CD4-positive, alpha-beta T cell (primary cell): ENCODE measurements around the gene CERK. TPM values are rescaled to one million over a fixed set of nuclear protein-coding genes. Genes with fewer than 3 reads are reported as not detected.

ENCODE experiments used
- ATAC-seq: fragments of 200-7000 bp; cut with Tn5 transposase; one replicate; pipeline ENCODE4 v1.10.0; 2022; ENCODE audit warnings: mild to moderate bottlenecking; ENCODE audit not compliant: poor library complexity
- CTCF ChIA-PET: fragments of 350-600 bp; sonication (Branson Sonifier 250); formaldehyde crosslinking; loops from one replicate; lab custom pipeline; 2021; ENCODE audit warnings: antibody characterized with exemption, inconsistent platforms; lab: Charles Lee
- POLR2A ChIA-PET: fragments of 350-600 bp; sonication (Branson Sonifier 250); formaldehyde crosslinking; loops from one replicate; lab custom pipeline; 2021; ENCODE audit warnings: antibody characterized with exemption, inconsistent platforms; lab: Charles Lee
- DNase-seq, 14 experiments: peaks; one replicate each; pipeline ENCODE4 v3.0.0-alpha.2; 2013 to 2020; ENCODE audit warnings: mixed read lengths in 2 of 14
- H3K27ac ChIP-seq, 2 donors: one replicate each; pipeline versions ENCODE4 v1.5.1 to v1.7.0; 2013; ENCODE audit warnings: low read length in 2 of 2, low read depth in 1 of 2, mild to moderate bottlenecking in 1 of 2
- H3K27me3 ChIP-seq, 2 experiments: 1 replicate in 1 of 2; 2 replicates in 1 of 2; pipeline versions ENCODE4 v1.6.1 to v1.7.0; 2013; ENCODE audit warnings: low read length in 2 of 2, control low read depth in 1 of 2, mild to moderate bottlenecking in 1 of 2, moderate library complexity in 1 of 2; ENCODE audit not compliant: insufficient read depth in 2 of 2, control insufficient read depth in 1 of 2
- H3K36me3 ChIP-seq: one replicate; pipeline ENCODE4 v1.6.1; 2013; ENCODE audit warnings: low read length, control low read depth; ENCODE audit not compliant: insufficient read depth
- H3K4me1 ChIP-seq: one replicate; pipeline ENCODE4 v1.6.1; 2013; ENCODE audit warnings: low read length, control low read depth; ENCODE audit not compliant: insufficient read depth
- H3K4me3 ChIP-seq: one replicate; pipeline ENCODE4 v1.5.1; 2013; ENCODE audit warnings: mild to moderate bottlenecking, low read length, moderate library complexity
- H3K9me3 ChIP-seq, 2 experiments: 1 replicate in 1 of 2; 2 replicates in 1 of 2; pipeline versions ENCODE4 v1.6.1 to v1.7.0; 2013; ENCODE audit warnings: low read length in 2 of 2, mild to moderate bottlenecking in 2 of 2, control low read depth in 1 of 2, moderate library complexity in 1 of 2; ENCODE audit not compliant: control insufficient read depth in 1 of 2, insufficient read depth in 1 of 2
- H3K27ac Mint-ChIP-seq: one replicate; pipeline ENCODE4 v1.8.0; 2020; ENCODE audit warnings: mixed read lengths
- H3K27me3 Mint-ChIP-seq: one replicate; pipeline ENCODE4 v1.8.0; 2021; ENCODE audit warnings: mixed read lengths
- H3K36me3 Mint-ChIP-seq: one replicate; pipeline ENCODE4 v1.8.0; 2021; ENCODE audit warnings: low read depth, mixed read lengths
- H3K4me1 Mint-ChIP-seq: one replicate; pipeline ENCODE4 v1.8.0; 2021; ENCODE audit warnings: low read depth, mixed read lengths
- H3K4me3 Mint-ChIP-seq: one replicate; pipeline ENCODE4 v1.8.0; 2020; ENCODE audit warnings: mild to moderate bottlenecking, mixed read lengths
- H3K9me3 Mint-ChIP-seq: one replicate; pipeline ENCODE4 v1.8.0; 2020; ENCODE audit warnings: mixed read lengths
- intact Hi-C, 2 experiments: fragments of 100-400 bp; cut with DNase I in 1 of 2; cut with micrococcal nuclease in 1 of 2; formaldehyde crosslinking; loops; one replicate each; pipeline versions ENCODE4 v1.15.1 to v1.9.0; 2023 to 2025; cut with DNase I, micrococcal nuclease
- total RNA-seq, 174 experiments: library from RNA in 2 of 174; stranded (reverse) in 2 of 174; gene quantifications; one replicate each; pipeline ENCODE4 v1.2.3 and lab custom pipeline; 2021 to 2026
- TF ChIP-seq, protein P1 (sequence below): fragments of 200-600 bp; IDR thresholded peaks from one replicate; pipeline ENCODE4 v1.8.0; 2022; ENCODE audit warnings: antibody characterized with exemption, mild to moderate bottlenecking

The CERK gene
- total RNA-seq, 2 experiments from 2014 or later = 84.6 to 88.5 TPM

DNA sequence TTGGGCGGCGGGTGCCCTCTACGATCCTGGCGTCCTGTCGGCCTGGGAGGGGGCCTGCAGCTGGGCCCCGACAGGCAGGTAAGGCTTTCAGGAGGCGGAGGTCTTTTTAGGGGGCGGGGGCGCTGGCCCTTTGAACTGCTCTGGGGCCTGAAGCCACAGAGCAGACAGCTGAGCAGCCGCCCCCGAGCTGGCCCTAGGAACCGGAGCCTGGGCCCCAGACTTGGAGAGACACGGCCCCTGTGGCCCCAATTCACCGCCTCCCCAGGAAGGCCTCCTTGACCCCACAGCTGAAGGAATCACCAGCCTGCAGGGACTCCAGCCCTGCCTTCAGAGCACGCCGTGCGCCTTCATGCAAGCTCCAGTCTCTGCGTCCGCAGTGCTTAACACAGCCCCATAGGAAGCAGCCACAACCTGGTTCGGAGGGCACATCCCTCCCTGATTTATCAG, 618 bp upstream of the CERK start:
- Histone ChIP-seq H3K27me3 (no peaks in the 10 kb centered on the region), H3K36me3 (no peaks in the 10 kb centered on the region), H3K9me3 (peaks cover 0 to 7% of the 10 kb centered on the region in 2 experiments), H3K4me3 (peak overlapping the region; percentile 83), H3K27ac (peak overlapping the region; percentile 76 to 77), H3K4me1 (peaks cover 50% of the 10 kb centered on the region)
- Mint-ChIP-seq H3K27ac (peak overlapping the region; percentile 99), H3K4me3 (peak overlapping the region; percentile 98), H3K36me3 (peaks cover 22% of the 10 kb centered on the region), H3K4me1 (peaks cover 51% of the 10 kb centered on the region), H3K9me3 (no peaks in the 10 kb centered on the region), H3K27me3 (no peaks in the 10 kb centered on the region)
- intact Hi-C loops = loop anchor here (1.0 to 2.0 kb wide), 7 partner anchors 11 to 175 kb away; partner anchors contain the start of gene TBC1D22A (in 2 of the 2)
- DNase-seq (peak in 5 of 14 experiments; percentile 19 to 46 (median 34)), ATAC-seq (peak; percentile 10)
- TF ChIP-seq, protein P1, sequence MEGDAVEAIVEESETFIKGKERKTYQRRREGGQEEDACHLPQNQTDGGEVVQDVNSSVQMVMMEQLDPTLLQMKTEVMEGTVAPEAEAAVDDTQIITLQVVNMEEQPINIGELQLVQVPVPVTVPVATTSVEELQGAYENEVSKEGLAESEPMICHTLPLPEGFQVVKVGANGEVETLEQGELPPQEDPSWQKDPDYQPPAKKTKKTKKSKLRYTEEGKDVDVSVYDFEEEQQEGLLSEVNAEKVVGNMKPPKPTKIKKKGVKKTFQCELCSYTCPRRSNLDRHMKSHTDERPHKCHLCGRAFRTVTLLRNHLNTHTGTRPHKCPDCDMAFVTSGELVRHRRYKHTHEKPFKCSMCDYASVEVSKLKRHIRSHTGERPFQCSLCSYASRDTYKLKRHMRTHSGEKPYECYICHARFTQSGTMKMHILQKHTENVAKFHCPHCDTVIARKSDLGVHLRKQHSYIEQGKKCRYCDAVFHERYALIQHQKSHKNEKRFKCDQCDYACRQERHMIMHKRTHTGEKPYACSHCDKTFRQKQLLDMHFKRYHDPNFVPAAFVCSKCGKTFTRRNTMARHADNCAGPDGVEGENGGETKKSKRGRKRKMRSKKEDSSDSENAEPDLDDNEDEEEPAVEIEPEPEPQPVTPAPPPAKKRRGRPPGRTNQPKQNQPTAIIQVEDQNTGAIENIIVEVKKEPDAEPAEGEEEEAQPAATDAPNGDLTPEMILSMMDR = no peak
- CTCF ChIA-PET = interaction anchor here (0.7 to 4.6 kb wide), 10 partner anchors 10 to 68 kb away, joined by 3 to 58 read pairs (median 9); partner anchors contain the start of gene TBC1D22A
- POLR2A ChIA-PET = interaction anchor here (0.7 to 3.1 kb wide), 11 partner anchors 11 to 175 kb away, joined by 3 to 78 read pairs (median 5); partner anchors contain the start of gene TBC1D22A

DNA sequence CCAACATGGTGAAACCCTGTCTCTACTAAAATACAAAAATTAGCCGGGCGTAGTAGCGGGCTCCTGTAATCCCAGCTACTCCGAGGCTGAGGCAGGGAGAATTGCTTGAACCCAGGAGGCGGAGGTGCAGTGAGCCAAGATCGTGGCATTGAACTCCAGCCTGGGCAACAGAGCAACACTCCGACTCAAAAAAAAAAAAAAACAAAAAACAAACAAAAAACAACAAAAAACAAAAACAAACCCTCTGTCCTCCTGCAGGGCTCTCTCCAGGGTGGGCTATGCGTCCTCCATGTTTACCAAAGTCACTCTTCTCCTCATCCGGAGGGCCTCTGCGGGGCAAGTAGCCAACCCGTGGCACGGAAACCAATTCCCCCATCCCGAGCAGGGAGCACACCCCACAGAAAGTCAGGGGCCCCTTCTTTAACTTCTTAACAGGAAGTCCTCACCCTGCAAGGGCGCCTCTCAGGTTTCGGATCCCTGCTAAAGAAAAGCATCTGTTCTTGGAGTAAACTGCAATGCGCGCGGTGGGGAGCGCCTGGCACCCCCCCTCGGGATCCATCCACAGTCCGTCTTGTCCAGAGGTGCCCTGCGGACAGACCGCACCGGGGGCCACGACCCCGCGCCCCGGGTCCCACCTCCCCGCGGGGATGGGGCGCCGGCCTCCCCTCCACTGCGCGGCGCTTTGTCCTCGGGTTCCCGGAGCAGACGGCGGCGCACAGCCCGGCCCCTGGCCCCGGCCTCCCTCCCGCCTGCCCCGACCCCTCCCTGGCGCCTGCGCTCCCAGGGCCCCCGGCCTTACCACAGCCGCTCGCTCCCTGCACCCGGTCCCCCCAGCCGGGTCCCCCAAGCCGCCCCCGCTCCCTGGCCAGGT, 712 bp downstream of the CERK start:
- H3K9me3 Mint-ChIP-seq = no peaks in the 10 kb centered on the region
- H3K27ac ChIP-seq = peak overlapping the region; percentile 86 to 89
- H3K4me3 ChIP-seq = peak overlapping the region; percentile 83
- H3K4me1 ChIP-seq = peaks cover 64% of the 10 kb centered on the region
- no peaks in the 10 kb centered on the region for H3K27me3 ChIP-seq
- peak overlapping the region; percentile 100 for H3K4me3 Mint-ChIP-seq
- TF ChIP-seq, protein P1 = no peak
- no peaks in the 10 kb centered on the region for H3K9me3 ChIP-seq
- intact Hi-C loops = loop anchor here in 1 of 2 experiments (1.0 kb wide), 1 partner anchor 123 kb away; no protein-coding TSS in a partner anchor
- peak in 12 of 14 experiments; percentile 23 to 71 (median 38) for DNase-seq
- CTCF ChIA-PET = interaction anchor here (1.0 to 3.2 kb wide), 2 partner anchors 21 to 66 kb away, joined by 3 to 18 read pairs; no protein-coding TSS in a partner anchor
- peak; percentile 6 for ATAC-seq
- H3K27ac Mint-ChIP-seq = peak overlapping the region; percentile 97
- POLR2A ChIA-PET = interaction anchor here (1.2 kb wide), 1 partner anchor 37 kb away, joined by 3 read pairs; no protein-coding TSS in a partner anchor
- H3K27me3 Mint-ChIP-seq = no peaks in the 10 kb centered on the region
- H3K36me3 Mint-ChIP-seq = peaks cover 26% of the 10 kb centered on the region
- H3K4me1 Mint-ChIP-seq = peaks cover 56% of the 10 kb centered on the region
- peaks cover 3% of the 10 kb centered on the region for H3K36me3 ChIP-seq

DNA sequence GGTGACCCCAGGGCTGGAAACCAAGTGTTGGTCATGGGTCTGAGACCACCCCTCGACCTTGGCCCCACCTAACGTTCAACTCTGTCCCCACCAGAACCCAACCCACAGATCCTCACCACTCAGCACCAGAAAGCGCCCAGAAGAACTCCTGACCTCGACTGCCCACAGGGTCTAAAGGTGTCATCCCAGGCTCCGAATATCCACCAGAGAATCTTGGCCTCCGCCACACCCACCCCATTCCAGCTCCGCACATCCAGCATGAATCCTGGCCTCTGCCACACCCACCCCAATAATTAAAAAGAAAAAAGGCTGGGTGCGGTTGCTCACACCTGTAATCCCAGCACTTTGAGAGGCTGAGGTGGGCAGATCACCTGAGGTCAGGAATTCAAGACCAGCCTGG, 1.3 kb downstream of the CERK start:
- ChIA-PET CTCF (interaction anchor here (1.0 to 3.2 kb wide), 2 partner anchors 22 to 67 kb away, joined by 3 to 18 read pairs; no protein-coding TSS in a partner anchor), POLR2A (interaction anchor here (1.2 to 3.9 kb wide), 4 partner anchors 13 to 54 kb away, joined by 3 to 27 read pairs (median 16); partner anchors contain the start of gene TBC1D22A)
- Histone ChIP-seq H3K4me3 (peak overlapping the region; percentile 83), H3K36me3 (peaks cover 8% of the 10 kb centered on the region), H3K27ac (peak overlapping the region; percentile 86 to 89), H3K27me3 (no peaks in the 10 kb centered on the region), H3K9me3 (no peaks in the 10 kb centered on the region), H3K4me1 (peaks cover 69% of the 10 kb centered on the region)
- no peaks in the 10 kb centered on the region for H3K27me3 Mint-ChIP-seq
- no peaks in the 10 kb centered on the region for H3K9me3 Mint-ChIP-seq
- intact Hi-C loops = loop anchor here in 1 of 2 experiments (1.0 kb wide), 1 partner anchor 122 kb away; no protein-coding TSS in a partner anchor
- peaks cover 31% of the 10 kb centered on the region for H3K36me3 Mint-ChIP-seq
- H3K4me1 Mint-ChIP-seq = peaks cover 63% of the 10 kb centered on the region
- no peak for DNase-seq
- TF ChIP-seq, protein P1 = no peak
- ATAC-seq = no peak
- peak overlapping the region; percentile 97 for H3K27ac Mint-ChIP-seq
- peak overlapping the region; percentile 100 for H3K4me3 Mint-ChIP-seq
